A549 (cell line): ENCODE data around the gene CCDC170. TPM values are rescaled to one million over a fixed set of nuclear protein-coding genes. Genes with fewer than 3 reads are reported as not detected.

ENCODE experiments used
- ATAC-seq, 2 experiments: fragments of 200-7000 bp in 1 of 2; fragments of >200 bp in 1 of 2; cut with Nextera tagmentation in 1 of 2; cut with Tn5 transposase in 1 of 2; 3 replicates each; pipeline versions ENCODE4 v1.8.0 to v1.9.1; 2018 to 2020; ENCODE audit warnings: mild to moderate bottlenecking in 1 of 2, moderate library complexity in 1 of 2
- CTCF ChIA-PET: fragments of 300-600 bp; sonication (Branson Sonifier 250); formaldehyde crosslinking; extraction: SDS; loops from one replicate; lab custom pipeline; 2021; ENCODE audit warnings: antibody characterized with exemption, inconsistent platforms; lab: Yijun Ruan, JAX
- POLR2A ChIA-PET: fragments of 350-600 bp; formaldehyde crosslinking; extraction: SDS; loops from one replicate; lab custom pipeline; 2021; ENCODE audit warnings: antibody characterized with exemption, inconsistent platforms; lab: Yijun Ruan, JAX
- DNase-seq, 2 experiments: peaks; one replicate each; pipeline versions ENCODE4 v3.0.0 to v3.0.0-alpha.2; 2011 to 2016; ENCODE audit warnings: low read depth in 1 of 2, low spot score in 1 of 2
- FAIRE-seq: peaks from 2 replicates; lab custom pipeline; 2011; peaks lifted over from hg19 to GRCh38; lab: Jason Lieb, UNC
- H3K27ac ChIP-seq, 2 experiments: fragments of >200 bp; sonication (Bioruptor Twin); formaldehyde crosslinking; 3 replicates each; pipeline ENCODE4 v1.5.1; 2016 to 2017
- H3K4me1 ChIP-seq: fragments of >200 bp; sonication (Bioruptor Twin); formaldehyde crosslinking; 3 replicates; pipeline ENCODE4 v1.6.1; 2016
- H3K4me2 ChIP-seq: fragments of >200 bp; sonication (Bioruptor Twin); formaldehyde crosslinking; 3 replicates; pipeline ENCODE4 v1.6.1; 2016
- H3K4me3 ChIP-seq: fragments of >200 bp; sonication (Bioruptor Twin); formaldehyde crosslinking; 3 replicates; pipeline ENCODE4 v1.5.1; 2016
- H3K9me3 ChIP-seq: fragments of >200 bp; sonication (Bioruptor Twin); formaldehyde crosslinking; 3 replicates; pipeline ENCODE4 v1.6.1; 2016
- BHLHE40 ChIP-seq: IDR thresholded peaks from 2 replicates; pipeline ENCODE4 v1.6.1; 2012; ENCODE audit warnings: low read depth, low read length, inconsistent platforms
- CEBPB ChIP-seq, 2 experiments: fragments of >200 bp in 1 of 2; sonication (Bioruptor Twin) in 1 of 2; formaldehyde crosslinking in 1 of 2; IDR thresholded peaks; 2 replicates each; pipeline ENCODE4 v1.6.1; 2012 to 2016
- FOXS1 ChIP-seq: fragments of 250-450 bp; sonication (Bioruptor Pico); IDR thresholded peaks from 2 replicates; pipeline ENCODE4 v1.5.0; 2020; ENCODE audit warnings: mild to moderate bottlenecking, moderate library complexity
- HOXB13 ChIP-seq: fragments of 250-450 bp; sonication (Bioruptor Pico); IDR thresholded peaks from 2 replicates; pipeline ENCODE4 v1.5.0; 2020; ENCODE audit warnings: low read depth, mild to moderate bottlenecking, moderate library complexity
- JUNB ChIP-seq: fragments of >200 bp; sonication (Bioruptor Twin); formaldehyde crosslinking; IDR thresholded peaks from 2 replicates; pipeline ENCODE4 v1.6.1; 2016
- KDM1A ChIP-seq: fragments of 200-600 bp; sonication (generic); IDR thresholded peaks from 2 replicates; pipeline ENCODE4 v1.6.1; 2016; ENCODE audit warnings: low read depth, mild to moderate bottlenecking
- KDM5A ChIP-seq: fragments of 200-600 bp; sonication (generic); IDR thresholded peaks from 2 replicates; pipeline ENCODE4 v1.6.1; 2016; ENCODE audit warnings: antibody characterized with exemption, mild to moderate bottlenecking
- NR3C1 ChIP-seq: fragments of >200 bp; sonication (Bioruptor Twin); formaldehyde crosslinking; IDR thresholded peaks from 3 replicates; pipeline ENCODE4 v1.6.1; 2017
- RCOR1 ChIP-seq: fragments of 150-350 bp; IDR thresholded peaks from 2 replicates; pipeline ENCODE4 v1.6.1; 2014; ENCODE audit warnings: antibody characterized with exemption, low read length, low read depth
- SMC3 ChIP-seq: fragments of >200 bp; sonication (Bioruptor Twin); formaldehyde crosslinking; IDR thresholded peaks from 3 replicates; pipeline ENCODE4 v1.6.1; 2018; ENCODE audit warnings: inconsistent platforms
- TP53 ChIP-seq: fragments of 250-450 bp; sonication (Bioruptor Pico); IDR thresholded peaks from 2 replicates; pipeline ENCODE4 v1.5.0; 2021; ENCODE audit warnings: mild to moderate bottlenecking, moderate library complexity
- ZC3H11A ChIP-seq: fragments of 450-650 bp; IDR thresholded peaks from 2 replicates; pipeline ENCODE4 v1.6.1; 2014; ENCODE audit warnings: antibody characterized with exemption, mild to moderate bottlenecking
- ZFP36 ChIP-seq: fragments of 450-650 bp; IDR thresholded peaks from 2 replicates; pipeline ENCODE4 v1.6.1; 2014; ENCODE audit warnings: borderline replicate concordance; ENCODE audit not compliant: partially characterized antibody
- WGBS: methylation state at CpG from one replicate; pipeline ENCODE4 v1.1.6; 2017; ENCODE audit errors: missing lambda C conversion rate; 5-methylcytosine and 5-hydroxymethylcytosine counted together
- polyA plus RNA-seq, 4 experiments: library from polyadenylated mRNA; depleted of rRNA in 3 of 4; stranded (reverse); fragments of >200 nt; fragmentation: RNase III in 1 of 4; extraction: RNeasy Plus Mini Kit Qiagen cat#74134 plus additional on column Dnase treatment in 1 of 4; gene quantifications; 2 replicates in 3 of 4; 3 replicates in 1 of 4; pipeline ENCODE4 v1.2.3, GENCODE V29; 2011 to 2017
- TF ChIP-seq, protein P1 (sequence below): fragments of 250-450 bp; sonication (Bioruptor Pico); IDR thresholded peaks from 2 replicates; pipeline ENCODE4 v1.5.0; 2020; ENCODE audit warnings: low read depth, mild to moderate bottlenecking, moderate library complexity
- TF ChIP-seq, protein P2 (sequence below): fragments of >200 bp; sonication (Bioruptor Twin); formaldehyde crosslinking; IDR thresholded peaks from 3 replicates; pipeline ENCODE4 v1.6.1; 2016
- TF ChIP-seq, protein P3 (sequence below): fragments of >200 bp; sonication (Bioruptor Twin); formaldehyde crosslinking; IDR thresholded peaks from 2 replicates; pipeline ENCODE4 v1.6.1; 2016
- TF ChIP-seq, protein P4 (sequence below): fragments of 200-600 bp; sonication (generic); IDR thresholded peaks from 2 replicates; pipeline ENCODE4 v1.6.1; 2016; ENCODE audit warnings: antibody characterized with exemption, mild to moderate bottlenecking, moderate library complexity
- TF ChIP-seq, protein P5 (sequence below): IDR thresholded peaks from 2 replicates; pipeline ENCODE4 v1.6.1; 2012

Gene CCDC170
- polyA plus RNA-seq, 2 of the 4 experiments (the other 2 are of a cell fraction): 0.09 to 0.61 TPM

DNA sequence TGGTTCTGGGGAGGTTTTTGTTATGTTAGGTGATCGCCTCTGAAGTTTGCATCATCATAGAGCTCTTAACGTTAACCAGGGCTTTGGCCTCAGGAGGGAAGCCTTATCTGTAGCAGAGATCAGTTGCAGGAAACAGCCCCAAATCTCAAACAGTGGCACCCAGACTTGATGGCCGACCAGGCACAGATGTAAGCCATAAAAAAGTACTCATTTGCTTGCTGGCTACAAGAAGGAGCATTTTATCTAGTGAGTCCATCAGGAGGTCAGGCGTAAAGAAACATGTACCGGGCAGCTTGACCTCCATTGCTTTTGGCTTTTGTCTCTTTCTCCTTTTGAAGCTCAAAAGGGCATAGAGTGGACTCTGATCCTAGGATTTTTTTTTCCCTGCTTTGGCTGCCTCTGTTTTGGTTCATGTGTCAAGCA lies 122.3 kb downstream of the CCDC170 start:
- POLR2A ChIA-PET: no interaction called here
- Histone ChIP-seq H3K9me3 (no peaks in the 10 kb centered on the region), H3K4me1 (no peaks in the 10 kb centered on the region), H3K27ac (no peak overlapping the region), H3K4me3 (no peak overlapping the region), H3K4me2 (no peak overlapping the region)
- TF ChIP-seq KDM5A: no peak
- TF ChIP-seq, protein P1, sequence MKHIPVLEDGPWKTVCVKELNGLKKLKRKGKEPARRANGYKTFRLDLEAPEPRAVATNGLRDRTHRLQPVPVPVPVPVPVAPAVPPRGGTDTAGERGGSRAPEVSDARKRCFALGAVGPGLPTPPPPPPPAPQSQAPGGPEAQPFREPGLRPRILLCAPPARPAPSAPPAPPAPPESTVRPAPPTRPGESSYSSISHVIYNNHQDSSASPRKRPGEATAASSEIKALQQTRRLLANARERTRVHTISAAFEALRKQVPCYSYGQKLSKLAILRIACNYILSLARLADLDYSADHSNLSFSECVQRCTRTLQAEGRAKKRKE (CRISPR knock-in tag): no peak
- CTCF ChIA-PET: no interaction called here
- FAIRE-seq (no peak), DNase-seq (no peak), ATAC-seq (no peak)
- 49% methylated on average over 5 of the region's 5 CpGs for WGBS

DNA sequence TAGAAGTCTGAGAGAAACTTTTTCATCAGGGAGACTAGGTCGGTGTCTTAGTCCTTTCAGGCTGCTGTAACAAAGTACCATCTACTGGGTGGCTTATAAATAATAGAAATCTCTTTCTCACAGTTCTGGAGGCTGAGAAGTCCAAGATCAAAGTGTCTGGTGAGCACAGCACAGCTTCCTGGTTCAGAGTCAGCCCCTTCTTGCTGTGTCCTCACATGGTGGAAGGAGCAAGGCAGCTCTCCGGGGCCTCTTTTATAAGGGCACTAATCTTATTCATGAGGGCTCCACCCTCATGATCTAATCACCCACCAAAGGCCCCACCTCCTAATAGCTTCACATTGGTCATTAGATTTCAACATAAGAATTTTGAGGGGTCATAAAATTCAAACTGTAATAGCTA lies 122.8 kb downstream of the CCDC170 start:
- WGBS: 19% methylated on average over 2 of the region's 2 CpGs
- DNase-seq: no peak
- ATAC-seq: no peak
- no peak for FAIRE-seq
- ChIA-PET POLR2A (no interaction called here), CTCF (interaction anchor here (0.7 kb wide), 1 partner anchor 74 kb away, joined by 3 read pairs; no protein-coding TSS in a partner anchor)
- no peak overlapping the region for H3K4me3 ChIP-seq
- no peaks in the 10 kb centered on the region for H3K4me1 ChIP-seq
- TF ChIP-seq RCOR1 (no peak), CEBPB (IDR thresholded peaks at IDR 0.05) (no peak), NR3C1 (no peak), ZFP36 (no peak), SMC3 (no peak), FOXS1 (no peak), HOXB13 (CRISPR knock-in tag) (no peak), TP53 (CRISPR knock-in tag) (no peak), KDM1A (no peak)
- TF ChIP-seq, protein P1 (CRISPR knock-in tag): no peak
- no peak overlapping the region for H3K4me2 ChIP-seq
- no peaks in the 10 kb centered on the region for H3K9me3 ChIP-seq
- no peak overlapping the region for H3K27ac ChIP-seq

DNA sequence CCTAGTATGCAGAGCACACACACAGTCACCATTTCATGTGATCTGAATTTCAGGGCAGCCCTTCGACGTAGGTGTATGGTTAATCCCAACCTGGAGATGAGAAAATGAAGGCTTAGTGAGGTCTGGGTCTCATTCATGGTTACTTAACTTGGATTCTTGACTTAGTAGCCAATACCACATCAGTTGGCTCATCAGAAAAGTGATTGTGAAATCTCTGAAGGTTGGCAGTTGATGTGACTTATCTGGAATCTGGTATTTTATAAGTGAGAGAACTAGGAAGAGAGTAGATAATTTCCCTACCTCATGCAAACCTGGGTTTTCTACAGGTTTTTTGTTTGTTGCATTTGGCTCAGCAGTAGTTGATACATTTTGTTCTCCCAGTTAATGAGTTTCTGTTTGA lies 123.7 kb downstream of the CCDC170 start:
- FAIRE-seq: no peak
- CTCF ChIA-PET: interaction anchor here (0.7 kb wide), 1 partner anchor 73 kb away, joined by 3 read pairs; no protein-coding TSS in a partner anchor
- no peak overlapping the region for H3K27ac ChIP-seq
- no peak for ATAC-seq
- no peak overlapping the region for H3K4me2 ChIP-seq
- H3K4me1 ChIP-seq: no peaks in the 10 kb centered on the region
- no peaks in the 10 kb centered on the region for H3K9me3 ChIP-seq
- no peak for DNase-seq
- POLR2A ChIA-PET: no interaction called here
- WGBS: 29% methylated on average over 2 of the region's 2 CpGs
- TF ChIP-seq ZC3H11A: no peak
- TF ChIP-seq RCOR1: no peak
- TF ChIP-seq, protein P2, sequence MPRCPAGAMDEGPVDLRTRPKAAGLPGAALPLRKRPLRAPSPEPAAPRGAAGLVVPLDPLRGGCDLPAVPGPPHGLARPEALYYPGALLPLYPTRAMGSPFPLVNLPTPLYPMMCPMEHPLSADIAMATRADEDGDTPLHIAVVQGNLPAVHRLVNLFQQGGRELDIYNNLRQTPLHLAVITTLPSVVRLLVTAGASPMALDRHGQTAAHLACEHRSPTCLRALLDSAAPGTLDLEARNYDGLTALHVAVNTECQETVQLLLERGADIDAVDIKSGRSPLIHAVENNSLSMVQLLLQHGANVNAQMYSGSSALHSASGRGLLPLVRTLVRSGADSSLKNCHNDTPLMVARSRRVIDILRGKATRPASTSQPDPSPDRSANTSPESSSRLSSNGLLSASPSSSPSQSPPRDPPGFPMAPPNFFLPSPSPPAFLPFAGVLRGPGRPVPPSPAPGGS: no peak
- no peak for TF ChIP-seq BHLHE40
- TF ChIP-seq, protein P3, sequence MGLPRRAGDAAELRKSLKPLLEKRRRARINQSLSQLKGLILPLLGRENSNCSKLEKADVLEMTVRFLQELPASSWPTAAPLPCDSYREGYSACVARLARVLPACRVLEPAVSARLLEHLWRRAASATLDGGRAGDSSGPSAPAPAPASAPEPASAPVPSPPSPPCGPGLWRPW: no peak
- TF ChIP-seq, protein P4, sequence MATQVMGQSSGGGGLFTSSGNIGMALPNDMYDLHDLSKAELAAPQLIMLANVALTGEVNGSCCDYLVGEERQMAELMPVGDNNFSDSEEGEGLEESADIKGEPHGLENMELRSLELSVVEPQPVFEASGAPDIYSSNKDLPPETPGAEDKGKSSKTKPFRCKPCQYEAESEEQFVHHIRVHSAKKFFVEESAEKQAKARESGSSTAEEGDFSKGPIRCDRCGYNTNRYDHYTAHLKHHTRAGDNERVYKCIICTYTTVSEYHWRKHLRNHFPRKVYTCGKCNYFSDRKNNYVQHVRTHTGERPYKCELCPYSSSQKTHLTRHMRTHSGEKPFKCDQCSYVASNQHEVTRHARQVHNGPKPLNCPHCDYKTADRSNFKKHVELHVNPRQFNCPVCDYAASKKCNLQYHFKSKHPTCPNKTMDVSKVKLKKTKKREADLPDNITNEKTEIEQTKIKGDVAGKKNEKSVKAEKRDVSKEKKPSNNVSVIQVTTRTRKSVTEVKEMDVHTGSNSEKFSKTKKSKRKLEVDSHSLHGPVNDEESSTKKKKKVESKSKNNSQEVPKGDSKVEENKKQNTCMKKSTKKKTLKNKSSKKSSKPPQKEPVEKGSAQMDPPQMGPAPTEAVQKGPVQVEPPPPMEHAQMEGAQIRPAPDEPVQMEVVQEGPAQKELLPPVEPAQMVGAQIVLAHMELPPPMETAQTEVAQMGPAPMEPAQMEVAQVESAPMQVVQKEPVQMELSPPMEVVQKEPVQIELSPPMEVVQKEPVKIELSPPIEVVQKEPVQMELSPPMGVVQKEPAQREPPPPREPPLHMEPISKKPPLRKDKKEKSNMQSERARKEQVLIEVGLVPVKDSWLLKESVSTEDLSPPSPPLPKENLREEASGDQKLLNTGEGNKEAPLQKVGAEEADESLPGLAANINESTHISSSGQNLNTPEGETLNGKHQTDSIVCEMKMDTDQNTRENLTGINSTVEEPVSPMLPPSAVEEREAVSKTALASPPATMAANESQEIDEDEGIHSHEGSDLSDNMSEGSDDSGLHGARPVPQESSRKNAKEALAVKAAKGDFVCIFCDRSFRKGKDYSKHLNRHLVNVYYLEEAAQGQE: no peak
- TF ChIP-seq, protein P5, sequence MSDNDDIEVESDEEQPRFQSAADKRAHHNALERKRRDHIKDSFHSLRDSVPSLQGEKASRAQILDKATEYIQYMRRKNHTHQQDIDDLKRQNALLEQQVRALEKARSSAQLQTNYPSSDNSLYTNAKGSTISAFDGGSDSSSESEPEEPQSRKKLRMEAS: no peak
- TF ChIP-seq KDM1A: no peak
- no peak for TF ChIP-seq JUNB
- no peak overlapping the region for H3K4me3 ChIP-seq
